Stimulated activated CD4-positive, alpha-beta T cell treated with anti-CD3 and anti-CD28 coated beads, Interleukin-2, amount 100 ng/mL, for 4 hours (primary cell): ENCODE results near the gene RFNG.
"Not testable (repeated sequence)": the region's sequence is repeated elsewhere in the genome, so short reads cannot be mapped to it uniquely, and the experiment has no call there.

ENCODE experiments used
- DNase-seq: peaks from one replicate; pipeline ENCODE4 v3.0.0-alpha.2; 2020; ENCODE audit warnings: low read depth

The RFNG gene

DNA sequence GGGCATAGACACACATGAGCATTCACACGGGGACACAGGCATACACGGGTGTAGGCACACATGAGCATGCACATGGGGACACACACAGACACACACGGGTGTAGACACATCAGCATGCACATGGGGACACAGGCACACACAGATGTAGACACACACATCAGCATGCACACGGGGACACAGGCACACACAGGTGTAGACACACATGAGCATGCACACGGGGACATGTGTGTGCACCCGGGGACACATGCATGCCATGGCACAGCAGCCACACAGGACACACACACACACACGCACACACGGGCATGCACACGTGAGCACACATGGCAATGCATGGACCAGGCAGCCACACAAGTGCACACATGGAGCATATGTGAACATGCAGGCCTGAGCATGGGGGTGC is 9.0 kb downstream of the RFNG start:
- DNase-seq: no peak

GRCh38 chr17:82041144-82041814 is 10.3 kb downstream of the RFNG start:
- no peak for DNase-seq

DNA sequence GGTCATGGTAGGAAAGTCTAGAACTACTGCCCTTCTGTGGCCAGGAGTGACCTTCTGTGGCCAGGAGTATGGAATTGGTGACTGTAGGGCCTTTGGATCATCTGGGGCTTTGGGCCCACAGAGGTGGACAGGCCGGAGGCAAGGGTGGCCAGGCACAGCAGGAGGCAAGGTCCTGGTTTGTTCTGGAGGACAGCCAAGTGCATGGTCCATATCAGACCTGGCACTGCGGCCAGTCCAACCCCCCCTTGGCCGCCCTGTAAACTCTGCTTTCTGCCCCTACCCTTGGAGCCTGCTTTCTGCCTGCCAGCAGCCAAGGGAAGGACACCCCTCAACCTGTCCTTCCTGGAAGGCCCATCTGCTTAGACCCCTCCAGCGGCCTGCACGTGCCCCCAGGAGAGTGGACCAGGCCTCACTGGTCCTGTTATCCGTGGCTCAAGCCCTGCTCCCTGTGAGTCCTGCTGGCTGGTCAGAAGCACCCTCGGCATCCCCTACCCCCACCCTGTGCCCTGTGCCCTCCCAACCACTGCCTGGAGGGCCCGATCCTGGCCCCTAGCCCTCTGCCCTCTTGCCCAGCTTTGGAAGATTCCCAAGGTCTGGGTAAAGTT is 11.8 kb downstream of the RFNG start:
- DNase-seq: no peak

DNA sequence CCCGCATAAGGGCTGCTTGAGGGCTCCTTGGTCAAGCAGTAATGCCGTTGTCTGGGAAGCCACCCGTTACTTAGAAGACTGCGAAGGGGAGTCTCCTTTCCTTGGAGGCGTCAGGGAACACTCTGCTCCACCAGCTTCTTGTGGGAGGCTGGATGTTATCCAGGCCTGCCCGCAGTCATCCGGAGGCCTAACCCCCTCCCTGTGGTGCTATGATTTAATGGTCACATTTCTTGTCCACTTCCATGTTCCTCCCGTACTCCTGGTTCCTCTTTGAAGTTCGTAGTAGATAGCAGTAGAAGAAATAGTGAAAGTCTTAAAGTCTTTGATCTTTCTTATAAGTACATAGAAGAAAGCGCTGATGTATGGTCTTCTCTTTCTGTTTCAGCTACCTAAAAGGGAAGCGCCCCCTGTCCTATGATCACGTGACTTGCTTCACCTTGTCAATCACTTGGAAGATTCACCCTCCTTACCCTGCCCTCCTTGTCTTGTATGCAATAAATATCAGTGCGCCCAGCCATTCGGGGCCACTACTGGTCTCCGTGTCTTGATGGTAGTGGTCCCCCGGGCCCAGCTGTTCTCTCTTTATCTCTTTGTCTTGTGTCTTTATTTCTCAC is 12.7 kb downstream of the RFNG start:
- not testable (repeated sequence) for DNase-seq

- DNase-seq: no peak
These were observed 13.8 kb downstream of the RFNG start for GRCh38 chr17:82037889-82038195.

DNA sequence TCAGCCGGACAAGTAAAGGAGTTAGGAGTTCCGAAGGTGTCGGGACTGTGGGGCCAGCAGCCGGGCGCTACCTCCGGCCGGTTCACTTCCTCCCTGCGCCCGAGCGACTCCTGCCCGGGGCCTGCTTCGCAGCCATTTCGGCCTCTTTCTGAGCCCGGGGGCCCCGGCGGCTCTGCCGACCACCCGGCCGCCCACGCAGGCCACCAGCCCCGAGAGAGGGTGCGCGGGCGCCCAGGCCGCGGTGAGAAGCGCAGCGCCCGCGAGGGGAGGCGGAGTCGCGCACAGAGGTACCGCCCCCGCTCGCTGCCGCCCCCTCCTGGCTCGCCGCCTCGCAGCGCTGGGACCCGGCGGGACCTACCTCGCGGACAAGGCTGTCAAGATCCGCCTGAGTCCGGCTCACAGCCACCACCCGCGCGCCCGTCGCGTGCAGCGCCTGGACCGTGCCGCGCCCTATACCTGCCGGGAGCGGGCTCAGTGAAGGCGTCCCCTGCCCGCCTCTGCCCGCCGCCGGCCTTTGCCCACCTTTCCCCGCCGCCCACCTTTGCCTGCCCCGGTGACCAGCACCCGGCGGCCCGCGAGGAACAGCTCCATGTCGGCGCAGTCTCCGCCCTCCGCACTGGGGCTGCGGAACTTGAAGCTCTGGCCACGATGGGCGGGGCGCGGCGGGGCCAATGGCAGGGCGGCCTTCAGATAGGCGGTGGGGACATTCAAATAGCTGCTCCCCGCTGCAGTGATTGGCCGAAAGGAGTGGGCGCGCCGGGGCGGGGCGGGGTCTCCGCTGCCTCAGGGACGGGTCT is 14.3 kb downstream of the RFNG start, which contains the start of gene DCXR:
Gene DCXR (minus strand): TSS at position 606 of the 797 bp plus-strand sequence. CDS start 15 bp downstream, at position 591.
- peak; percentile 83 for DNase-seq

DNA sequence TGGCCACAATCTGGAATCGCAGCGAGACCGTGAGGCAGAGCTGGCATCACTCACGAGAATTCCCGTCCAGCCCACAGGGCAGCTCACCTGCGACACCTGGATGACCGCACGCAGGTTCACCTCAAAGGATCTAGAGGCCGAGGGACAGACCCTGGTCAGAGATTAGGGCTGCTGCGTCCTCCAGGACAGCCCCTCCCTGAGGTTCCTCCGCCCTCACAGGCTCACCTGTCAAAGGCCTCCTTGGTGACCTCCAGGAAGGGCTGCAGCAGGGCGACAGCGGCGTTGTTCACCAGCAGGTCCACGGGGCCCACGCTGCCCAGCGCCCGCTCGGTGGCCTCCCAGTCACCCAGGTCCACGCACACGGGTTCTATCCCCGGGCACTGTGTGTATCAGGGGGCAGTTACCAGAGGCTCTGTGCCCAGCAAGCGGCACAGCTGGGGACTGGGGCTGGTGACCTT is 14.9 kb downstream of the RFNG start:
- DNase-seq: no peak

- no peak for DNase-seq
These were observed 15.5 kb downstream of the RFNG start for GRCh38 chr17:82035956-82036633.

- DNase-seq: no peak
These were observed 16.1 kb downstream of the RFNG start for GRCh38 chr17:82035488-82035887.

DNA sequence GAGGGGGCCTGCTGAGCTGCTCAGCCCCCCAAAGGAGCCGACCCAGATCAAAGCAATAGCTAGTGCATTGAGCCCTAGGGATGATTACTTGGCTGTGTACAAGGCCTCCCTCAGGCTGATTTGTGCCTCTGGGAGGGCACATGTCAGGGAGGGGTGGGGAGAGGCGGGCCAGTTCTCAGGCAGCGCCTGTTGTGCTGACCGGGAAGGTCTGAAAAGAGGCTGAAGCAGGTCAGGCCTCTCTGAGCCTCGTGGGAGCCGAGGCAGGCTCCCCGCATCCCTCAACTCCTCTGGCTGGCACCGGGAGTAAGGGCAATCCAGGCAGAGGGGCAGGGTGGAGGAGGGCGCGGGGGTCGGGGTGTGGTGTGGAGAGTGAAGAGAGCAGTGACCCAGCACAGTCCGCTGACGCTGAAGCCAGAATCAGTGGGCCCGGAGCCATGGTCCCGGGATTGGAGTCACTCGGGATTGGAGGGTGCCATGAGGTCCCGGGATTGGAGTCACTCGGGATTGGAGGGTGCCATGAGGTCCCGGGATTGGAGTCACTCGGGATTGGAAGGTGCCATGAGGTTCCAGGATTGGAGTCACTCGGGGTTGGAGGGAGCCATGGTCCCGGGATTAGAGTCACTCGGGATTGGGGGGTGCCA is 17.1 kb downstream of the RFNG start:
- no peak for DNase-seq

DNA sequence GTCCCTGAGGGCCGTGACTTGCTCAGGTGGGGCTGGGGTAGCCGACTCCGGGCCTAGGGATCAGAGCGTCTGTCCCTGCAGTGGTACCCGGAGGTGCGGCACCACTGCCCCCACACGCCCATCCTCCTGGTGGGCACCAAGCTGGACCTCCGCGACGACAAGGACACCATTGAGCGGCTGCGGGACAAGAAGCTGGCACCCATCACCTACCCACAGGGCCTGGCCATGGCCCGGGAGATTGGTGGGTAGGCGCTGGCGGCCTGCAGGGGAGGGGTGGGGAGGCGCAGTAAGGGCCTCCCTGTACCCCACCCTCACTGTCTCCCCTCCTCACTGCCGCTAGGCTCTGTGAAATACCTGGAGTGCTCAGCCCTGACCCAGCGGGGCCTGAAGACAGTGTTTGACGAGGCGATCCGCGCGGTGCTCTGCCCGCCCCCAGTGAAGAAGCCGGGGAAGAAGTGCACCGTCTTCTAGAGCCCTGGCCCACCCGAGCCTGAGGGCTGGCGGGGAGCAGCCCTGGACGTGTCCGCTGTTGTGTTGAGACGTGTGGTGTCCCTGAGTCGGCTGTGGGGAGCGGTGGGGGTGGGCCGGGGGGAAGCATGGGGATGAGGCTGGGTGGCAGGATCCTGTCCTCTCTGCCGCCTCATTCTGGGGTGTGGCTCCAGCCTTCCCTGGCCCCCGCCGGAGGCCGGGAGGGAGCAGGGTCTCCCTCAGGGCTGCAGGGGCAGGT is 18.1 kb downstream of the RFNG start:
- DNase-seq: no peak

DNA sequence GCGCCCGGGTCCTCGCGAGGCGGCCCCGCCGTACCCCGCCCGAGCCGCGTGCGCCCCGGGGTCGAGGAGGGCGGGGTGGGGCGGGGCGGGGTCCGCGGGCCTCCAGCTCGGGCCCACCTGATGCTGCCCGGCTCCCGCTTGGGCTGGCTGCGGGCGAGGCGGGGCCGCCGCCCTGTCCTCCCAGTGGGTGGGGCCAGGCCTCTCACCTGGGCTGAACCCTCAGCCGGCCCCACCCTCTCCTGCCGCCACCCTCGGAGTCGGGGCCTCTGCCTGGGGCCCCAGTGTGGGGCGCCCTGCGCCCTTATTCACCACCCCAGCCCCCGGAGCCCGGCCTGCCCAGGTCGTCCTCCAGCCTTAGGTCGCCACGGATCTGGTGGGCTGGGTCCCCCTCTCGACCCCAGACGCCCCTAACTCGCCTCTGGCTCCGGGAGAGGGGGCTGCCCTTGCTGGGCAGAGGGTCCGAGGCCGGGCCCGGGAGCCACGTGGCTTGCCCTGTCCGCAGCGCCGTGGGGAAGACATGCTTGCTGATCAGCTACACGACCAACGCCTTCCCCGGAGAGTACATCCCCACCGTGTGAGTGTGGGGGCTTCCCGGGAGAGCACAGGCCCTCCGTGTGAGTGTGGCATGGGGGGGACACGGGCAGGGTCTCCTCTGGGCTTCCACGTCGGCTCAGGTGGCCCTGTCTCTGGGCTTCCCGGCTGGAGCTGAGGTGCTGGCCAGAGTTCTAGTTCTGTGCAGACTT is 19.6 kb downstream of the RFNG start:
- no peak for DNase-seq

GRCh38 chr17:82031303-82031884 is 20.2 kb downstream of the RFNG start, which contains the start of gene RAC3:
TSS of gene RAC3 (plus strand) at chr17:82031678. CDS start at chr17:82031762, 84 bp downstream.
- no peak for DNase-seq

DNA sequence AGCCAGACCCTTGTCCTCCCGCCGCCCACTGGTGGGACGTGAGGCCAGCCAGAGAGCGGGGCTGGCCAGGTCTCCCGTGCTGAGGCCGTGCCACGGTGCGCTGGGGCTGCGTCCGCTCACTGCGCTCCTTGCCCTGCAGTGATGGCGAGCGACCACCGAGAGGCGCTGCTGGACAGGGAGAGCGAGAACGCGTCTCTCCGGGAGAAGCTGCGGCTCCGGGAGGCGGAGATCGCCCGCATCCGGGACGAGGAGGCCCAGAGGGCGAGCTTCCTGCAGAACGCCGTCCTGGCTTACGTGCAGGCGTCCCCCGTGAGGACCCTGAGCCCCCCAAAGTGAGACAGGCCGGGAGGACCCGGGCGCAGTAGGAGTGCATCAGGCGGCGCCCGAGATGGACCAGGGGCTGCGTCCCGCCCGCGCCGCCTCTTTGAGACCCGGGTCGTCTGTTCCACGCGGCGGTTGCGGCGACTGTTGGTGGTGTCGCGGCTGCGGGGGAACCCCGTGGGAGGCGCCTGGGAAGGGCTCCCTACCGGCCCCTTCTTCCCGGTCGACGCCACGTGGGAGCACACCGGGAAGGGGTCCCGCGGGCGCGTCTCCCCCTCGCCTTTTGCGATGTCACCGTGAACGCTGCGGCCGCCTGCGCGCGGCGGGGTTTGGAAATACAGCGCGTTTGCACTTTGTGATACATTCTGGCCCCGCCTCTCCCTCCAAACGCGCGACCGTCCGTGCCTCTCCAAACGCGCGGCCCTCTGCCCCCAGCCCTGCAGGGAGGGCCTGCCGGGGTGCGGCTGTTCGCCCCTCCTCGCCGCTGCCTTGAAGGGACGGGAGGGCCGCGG is 20.9 kb downstream of the RFNG start:
- peak; percentile 71 for DNase-seq

DNA sequence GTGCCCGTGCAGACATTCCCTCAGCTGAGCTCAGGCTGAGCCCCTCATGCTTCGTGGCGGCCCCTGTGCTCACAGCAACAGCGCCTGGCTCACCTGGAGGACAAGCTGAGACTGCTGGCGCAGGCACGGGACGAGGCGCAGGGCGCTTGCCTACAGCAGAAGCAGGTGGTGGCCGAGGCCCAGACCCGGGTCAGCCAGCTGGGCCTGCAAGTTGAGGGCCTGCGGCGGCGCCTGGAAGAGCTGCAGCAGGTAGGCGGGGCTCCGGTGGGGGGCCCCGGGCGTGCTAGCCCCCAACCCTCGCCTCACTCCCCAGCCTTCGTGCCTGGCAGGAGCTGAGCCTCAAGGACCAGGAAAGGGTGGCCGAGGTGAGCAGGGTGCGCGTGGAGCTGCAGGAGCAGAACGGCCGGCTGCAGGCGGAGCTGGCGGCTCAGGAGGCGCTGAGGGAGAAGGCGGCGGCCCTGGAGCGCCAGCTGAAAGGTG is 21.6 kb downstream of the RFNG start:
- DNase-seq: no peak

DNA sequence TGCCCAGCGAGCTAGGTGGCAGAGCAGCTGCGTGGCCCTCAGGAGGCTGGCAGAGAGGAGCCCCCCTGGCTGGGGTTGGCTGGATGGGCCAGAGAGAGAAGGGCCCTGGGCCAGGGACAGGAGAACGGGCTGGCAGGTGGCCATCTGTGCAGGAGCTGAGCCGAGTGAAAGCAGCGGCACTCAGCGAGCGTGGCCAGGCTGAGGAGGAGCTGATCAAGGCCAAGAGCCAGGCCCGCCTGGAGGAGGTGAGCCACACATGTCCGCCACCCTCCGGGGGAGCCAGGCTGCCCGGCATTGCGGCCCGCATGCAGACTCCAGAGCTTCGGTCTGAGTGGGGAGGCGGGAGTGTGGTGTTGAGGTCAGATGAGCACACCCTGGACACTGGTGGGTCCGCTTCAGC is 22.2 kb downstream of the RFNG start:
- no peak for DNase-seq

- DNase-seq: no peak
These were observed 22.6 kb downstream of the RFNG start for GRCh38 chr17:82028966-82029365.

DNA sequence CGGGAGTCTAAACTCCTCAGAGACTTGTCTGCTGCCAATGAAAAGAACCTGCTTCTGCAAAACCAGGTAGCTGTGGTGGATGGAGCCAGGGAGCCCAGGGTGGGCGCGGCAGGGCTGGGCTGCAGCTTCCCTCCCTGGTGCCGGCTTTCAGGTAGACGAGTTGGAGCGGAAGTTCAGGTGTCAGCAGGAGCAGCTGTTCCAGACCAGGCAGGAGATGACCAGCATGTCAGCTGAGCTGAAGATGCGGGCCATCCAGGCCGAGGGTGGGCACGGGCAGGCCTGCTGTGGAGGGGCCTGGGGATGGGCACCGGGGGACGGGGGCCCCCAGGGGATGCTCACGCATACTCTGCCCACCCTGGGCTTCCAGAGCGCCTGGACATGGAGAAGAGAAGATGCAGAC is 23.4 kb downstream of the RFNG start:
- no peak for DNase-seq
